ENCODE data around the gene ENOPH1.
"Not testable (repeated sequence)": the region's sequence is repeated elsewhere in the genome, so short reads cannot be mapped to it uniquely, and the experiment has no call there.

The ENOPH1 gene

GRCh38 chr4:82473621-82474164, 43.3 kb downstream of the ENOPH1 start:
- DNase-seq: no peak

- DNase-seq: not testable (repeated sequence)
Measured at GRCh38 chr4:82475931-82476330, 45.5 kb downstream of the ENOPH1 start.

GRCh38 chr4:82477469-82477868, 47.1 kb downstream of the ENOPH1 start:
- DNase-seq: not testable (repeated sequence)

GRCh38 chr4:82479562-82479961, 49.2 kb downstream of the ENOPH1 start:
- no peak for DNase-seq

- no peak for DNase-seq
Measured at GRCh38 chr4:82480771-82481505, 50.5 kb downstream of the ENOPH1 start.

GRCh38 chr4:82481506-82481840, 51.1 kb downstream of the ENOPH1 start:
- DNase-seq: no peak

GRCh38 chr4:82482387-82482786, 52.0 kb downstream of the ENOPH1 start:
- DNase-seq: no peak

- DNase-seq: no peak
Measured at GRCh38 chr4:82484996-82485783, 54.8 kb downstream of the ENOPH1 start.

GRCh38 chr4:82489076-82489475, 58.7 kb downstream of the ENOPH1 start:
- no peak for DNase-seq

GRCh38 chr4:82489987-82490386, 59.6 kb downstream of the ENOPH1 start:
- no peak for DNase-seq

GRCh38 chr4:82491251-82491960, 61.0 kb downstream of the ENOPH1 start:
- DNase-seq: no peak

GRCh38 chr4:82493721-82494425, 63.5 kb downstream of the ENOPH1 start:
- DNase-seq: no peak

- DNase-seq: no peak
Measured at GRCh38 chr4:82495666-82496065, 65.3 kb downstream of the ENOPH1 start.

- no peak for DNase-seq
Measured at GRCh38 chr4:82496349-82496748, 66.0 kb downstream of the ENOPH1 start.

- no peak for DNase-seq
Measured at GRCh38 chr4:82499738-82500434, 69.5 kb downstream of the ENOPH1 start.

- DNase-seq: no peak
Measured at GRCh38 chr4:82500435-82501153, 70.2 kb downstream of the ENOPH1 start.

- no peak for DNase-seq
Measured at GRCh38 chr4:82501154-82501442, 70.7 kb downstream of the ENOPH1 start.

GRCh38 chr4:82508011-82508410, 77.6 kb downstream of the ENOPH1 start:
- DNase-seq: no peak

- DNase-seq: no peak
Measured at GRCh38 chr4:82508806-82509428, 78.5 kb downstream of the ENOPH1 start.

- no peak for DNase-seq
Measured at GRCh38 chr4:82510216-82510615, 79.8 kb downstream of the ENOPH1 start.

Data from stimulated activated naive CD4-positive, alpha-beta T cell treated with Interleukin-2 at 50 U/mL for 16 hours (primary cell).